Measurements from ENCODE around the gene ERLEC1. TPM values are rescaled to one million over a fixed set of nuclear protein-coding genes. Genes with fewer than 3 reads are reported as not detected.
A peak's percentile ranks its signal among the peaks of the same experiment; 100 is the strongest.

ERLEC1 gene
- total and polyA plus RNA-seq, 2 of the 4 experiments (the other 2 are of a cell fraction), result 40.3 to 53.4 TPM

DNA sequence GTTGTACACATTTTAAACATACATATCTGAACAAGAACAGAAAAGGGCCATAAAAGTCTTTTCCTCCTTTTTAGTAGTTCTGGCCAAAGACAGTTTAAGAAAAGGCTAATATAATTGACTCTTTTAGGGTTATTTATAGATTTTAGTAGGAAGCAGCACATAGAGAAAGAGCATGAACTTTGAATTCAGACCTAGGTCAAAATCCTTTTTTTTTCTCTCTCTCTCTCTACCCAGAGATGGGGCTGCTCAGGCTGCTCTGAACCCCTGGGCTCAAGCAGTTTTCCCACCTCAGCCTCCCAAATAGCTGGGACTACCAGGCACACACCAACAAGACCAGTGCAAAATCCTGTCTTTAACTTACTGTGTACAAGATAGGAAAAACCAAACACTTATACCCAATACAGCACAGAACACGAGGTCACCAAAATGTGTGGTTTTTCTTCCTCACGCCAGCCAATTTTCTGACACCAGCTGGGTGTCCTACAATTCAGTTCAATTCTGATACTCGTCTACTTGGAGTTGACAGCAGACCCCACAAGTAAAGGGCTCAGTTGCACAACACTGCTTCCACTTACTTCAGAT is 32.1 kb downstream of the ERLEC1 start:
- Histone ChIP-seq H2BK20ac (ENCODE audit: low read depth, low read length) (no peak overlapping the region), H3K14ac (replicated peaks; ENCODE audit: low read depth, low read length) (no peak overlapping the region), H3K4me3 (ENCODE audit: insufficient read depth, low read depth, low read length) (no peak overlapping the region), H4K8ac (ENCODE audit: low read depth in 2 of 2, low read length in 2 of 2) (no peak overlapping the region), H3K4me1 (ENCODE audit: control insufficient read depth, insufficient read depth, low read length) (no peaks in the 10 kb centered on the region), H3K27ac (ENCODE audit: insufficient read depth, low read length) (no peak overlapping the region), H3K23ac (ENCODE audit: low read depth, low read length) (no peak overlapping the region), H2AK9ac (replicated peaks; ENCODE audit: low read depth, low read length, poor library complexity) (peak overlapping the region; percentile 37), H3K4me2 (ENCODE audit: low read depth, low read length) (no peak overlapping the region), H3K18ac (ENCODE audit: low read depth, low read length) (no peak overlapping the region), H3K4ac (ENCODE audit: low read depth, low read length) (no peak overlapping the region), H4K20me1 (ENCODE audit: insufficient read depth, low read length) (no peaks in the 10 kb centered on the region), H3K9me1 (ENCODE audit: insufficient read depth, low read length) (peaks cover 7% of the 10 kb centered on the region), H2BK15ac (ENCODE audit: low read depth, low read length) (no peak overlapping the region), H2BK5ac (ENCODE audit: low read depth, low read length, poor library complexity, severe bottlenecking) (no peak overlapping the region), H2AFZ (replicated peaks; ENCODE audit: low read length, poor library complexity) (no peak overlapping the region), H3K79me1 (ENCODE audit: low read depth in 1 of 2, low read length in 2 of 2) (peaks cover 0 to 8% of the 10 kb centered on the region in 2 experiments; a peak in 2 of 4 replicates), H4K5ac (ENCODE audit: low read depth, low read length) (no peak overlapping the region), H2BK120ac (ENCODE audit: low read depth, low read length) (no peak overlapping the region), H4K91ac (ENCODE audit: insufficient read depth, low read depth, low read length) (no peak overlapping the region), H3K56ac (ENCODE audit: extremely low read depth, insufficient read depth, low read length) (no peak overlapping the region), H3K36me3 (ENCODE audit: control insufficient read depth, insufficient read depth, low read length) (peaks cover 16% of the 10 kb centered on the region), H3K9ac (ENCODE audit: low read depth, low read length) (no peak overlapping the region), H3K9me3 (ENCODE audit: control insufficient read depth, insufficient read depth, low read length) (no peaks in the 10 kb centered on the region), H3K27me3 (ENCODE audit: control insufficient read depth, insufficient read depth, low read length) (no peaks in the 10 kb centered on the region), H2AK5ac (ENCODE audit: low read depth, low read length) (no peak overlapping the region)
- TF ChIP-seq SMC3 (IDR thresholded peaks at IDR 0.05; ENCODE audit: low read depth, low read length), result no peak
- TF ChIP-seq MAFK (IDR thresholded peaks at IDR 0.05; ENCODE audit: low read depth, low read length), result no peak
- no peak for TF ChIP-seq MXI1 (IDR thresholded peaks at IDR 0.05; ENCODE audit: borderline replicate concordance, low read depth, low read length)
- no peak for TF ChIP-seq RAD21 (IDR thresholded peaks at IDR 0.05; ENCODE audit: low read length)
- no peak for TF ChIP-seq FOS (IDR thresholded peaks at IDR 0.05; ENCODE audit: low read depth, low read length)
- intact Hi-C loops (cut with micrococcal nuclease) (no loop called here), dilution Hi-C loops (cut with HindIII; ENCODE audit: low sequenced_read_pairs, unreplicated experiment) (no loop called here), in situ Hi-C loops (cut with MboI; ENCODE audit: low sequenced_read_pairs) (no loop called here)
- ChIA-PET CTCF (no interaction called here), POLR2A (ENCODE audit: unreplicated experiment) (no interaction called here)
- DNase-seq, result no peak
- no peak for ATAC-seq (ENCODE audit: low read depth)
- BruUV-seq (replicated peaks), result no TSS peak
- 88% methylated on average over 2 of the region's 3 CpGs; no CpG with 5 or more reads in 1 of the 2 experiments for WGBS, 2 experiments (ENCODE audit: extremely low coverage in 2 of 2, insufficient read length in 1 of 2)
